HG02610 (cell line): Measurements from ENCODE around the gene CEP290.
A peak's percentile ranks its signal among the peaks of the same experiment; 100 is the strongest.
"Not testable (repeated sequence)": the region's sequence is repeated elsewhere in the genome, so short reads cannot be mapped to it uniquely, and the experiment has no call there.

Experiments
- ATAC-seq: cut with Tn5 transposase; IDR thresholded peaks from one replicate; pipeline ENCODE4 v1.9.1; 2021; ENCODE audit warnings: mild to moderate bottlenecking, moderate library complexity; ENCODE audit not compliant: unreplicated experiment

The CEP290 gene

GRCh38 chr12:88052686-88053085 is 89.2 kb downstream of the CEP290 start:
- no peak for ATAC-seq

DNA sequence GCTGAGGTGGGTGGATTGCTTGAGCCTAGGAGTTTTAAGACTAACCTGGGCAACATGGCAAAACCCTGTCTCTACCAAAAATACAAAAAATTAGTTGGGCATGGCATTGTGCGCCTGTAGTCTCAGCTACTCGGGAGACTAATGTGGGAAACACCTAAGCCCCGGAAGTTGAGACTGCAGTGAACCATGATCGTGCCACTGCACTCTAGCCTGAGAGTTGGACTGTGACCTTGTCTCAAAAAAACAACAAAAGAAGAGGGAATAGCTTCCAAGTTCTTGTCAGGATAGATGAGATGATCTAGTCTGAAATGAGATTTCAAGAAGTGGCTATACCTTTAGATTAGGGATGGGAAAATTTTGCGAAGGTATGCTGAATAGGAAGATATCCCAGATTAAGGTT is 97.9 kb downstream of the CEP290 start:
- no peak for ATAC-seq

DNA sequence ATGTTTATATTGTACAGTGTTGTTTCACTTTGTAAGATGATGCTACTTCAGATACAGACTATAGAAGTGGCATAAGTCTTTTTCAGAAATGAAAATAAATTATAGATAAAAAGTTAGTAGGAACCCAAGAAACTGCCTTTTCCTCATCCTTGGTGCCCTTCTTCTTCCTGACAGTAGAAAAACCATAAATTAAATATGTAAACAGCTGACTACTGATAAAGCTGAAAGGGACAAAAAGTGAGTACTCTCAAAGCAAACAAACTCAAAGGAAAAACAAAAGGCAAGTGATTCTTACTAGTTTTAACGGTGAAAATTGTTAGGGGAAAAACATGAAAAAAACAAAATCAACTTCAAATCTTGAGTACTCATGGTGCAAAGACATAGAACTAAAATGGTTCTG is 104.1 kb downstream of the CEP290 start:
- ATAC-seq = no peak

- no peak for ATAC-seq
Measured at GRCh38 chr12:88036353-88036965, 105.4 kb downstream of the CEP290 start.

- ATAC-seq = peak; percentile 14
Measured at GRCh38 chr12:88035907-88036289, 106.0 kb downstream of the CEP290 start.

- peak; percentile 100 for ATAC-seq
Measured at GRCh38 chr12:88035271-88035906, 106.5 kb downstream of the CEP290 start.

GRCh38 chr12:88031161-88031560 is 110.7 kb downstream of the CEP290 start:
- ATAC-seq = not testable (repeated sequence)

DNA sequence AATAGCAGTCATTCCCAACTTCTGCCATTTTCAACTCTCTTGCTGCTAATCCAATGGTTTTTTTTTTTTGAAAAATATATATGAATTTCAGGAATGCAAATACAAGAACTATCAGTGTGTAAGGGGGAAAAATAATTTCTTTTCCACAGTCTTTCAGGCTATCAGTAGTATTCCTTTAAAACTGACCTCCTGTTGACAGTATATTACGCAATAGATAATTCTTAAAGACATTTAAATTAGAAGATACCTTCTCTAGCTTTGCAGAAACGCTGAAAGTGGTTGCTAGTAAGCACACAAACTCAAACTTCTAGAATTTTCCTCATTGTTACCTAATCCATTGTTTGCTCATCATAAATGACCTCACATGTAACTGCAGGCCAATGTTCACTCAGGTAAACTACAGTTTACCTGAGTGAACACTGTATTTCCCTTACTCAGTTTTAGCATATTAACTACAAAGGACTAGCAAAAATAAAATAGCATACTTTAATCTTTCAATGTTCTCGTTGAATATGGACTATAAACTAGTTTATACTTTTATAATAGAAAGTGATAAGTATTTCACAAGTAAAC is 112.7 kb downstream of the CEP290 start, which contains the start of gene C12orf50:
Gene C12orf50, minus strand, starts transcription at position 309 of the 573 bp plus-strand sequence. CDS start 2,439 bp downstream, outside the sequence.
- no peak for ATAC-seq

DNA sequence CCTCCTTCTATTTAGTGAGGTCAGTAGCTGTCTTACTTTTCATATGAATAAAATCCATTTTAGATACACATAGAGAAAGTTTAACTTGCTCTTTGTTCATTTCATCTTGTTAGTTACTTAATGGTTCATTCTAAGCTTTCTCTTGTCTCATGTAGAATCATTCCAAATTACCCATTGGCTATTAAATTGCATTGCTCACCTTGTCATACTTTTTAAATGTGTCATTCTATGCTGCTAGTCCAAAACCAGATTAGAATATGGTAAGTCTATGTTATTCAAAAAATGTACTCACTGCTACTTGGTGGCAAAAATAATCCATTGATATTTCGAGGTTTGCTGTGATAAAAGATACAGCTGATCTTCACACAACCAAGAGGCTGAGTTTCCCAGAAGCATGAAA is 115.7 kb downstream of the CEP290 start:
- ATAC-seq = no peak

DNA sequence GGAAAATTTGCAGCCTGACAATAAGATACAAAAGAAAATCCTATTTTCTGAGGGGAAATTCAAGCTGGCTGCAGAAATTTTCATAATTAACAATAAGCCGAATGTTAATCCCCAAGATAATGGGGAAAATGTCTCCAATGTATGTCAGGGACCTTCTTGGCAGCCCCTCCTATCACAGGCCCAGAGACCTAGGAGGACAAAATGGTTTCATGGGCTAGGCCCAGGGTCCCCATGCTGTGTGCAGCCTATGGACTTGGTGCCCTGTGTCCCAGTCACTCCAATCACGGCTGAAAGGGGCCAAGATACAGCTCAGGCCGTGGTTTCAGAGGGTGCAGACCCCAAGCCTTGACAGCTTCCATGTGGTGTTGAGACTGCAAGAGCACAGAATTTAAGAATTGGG is 123.9 kb downstream of the CEP290 start:
- ATAC-seq = no peak

- ATAC-seq = no peak
Measured at GRCh38 chr12:88015825-88016224, 126.1 kb downstream of the CEP290 start.

DNA sequence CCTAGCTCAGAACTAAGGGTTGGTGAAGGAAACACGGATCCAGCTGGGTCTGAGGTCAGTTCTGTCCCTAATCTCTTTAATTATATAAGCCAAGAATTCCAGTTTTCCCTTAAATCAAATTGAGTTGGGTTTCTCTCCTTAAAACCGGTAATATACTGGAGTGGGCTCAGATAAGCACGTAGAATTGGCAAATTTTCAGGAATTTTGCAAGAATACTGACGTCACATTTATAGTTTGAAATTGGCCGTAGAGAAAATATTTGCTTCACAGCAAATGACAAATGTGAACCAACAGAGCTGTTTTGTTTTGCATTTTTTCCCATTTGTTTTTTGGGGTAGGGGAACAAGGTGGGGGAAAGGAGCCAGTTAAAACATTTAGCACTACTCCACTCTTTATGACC is 130.1 kb downstream of the CEP290 start:
- ATAC-seq = no peak

DNA sequence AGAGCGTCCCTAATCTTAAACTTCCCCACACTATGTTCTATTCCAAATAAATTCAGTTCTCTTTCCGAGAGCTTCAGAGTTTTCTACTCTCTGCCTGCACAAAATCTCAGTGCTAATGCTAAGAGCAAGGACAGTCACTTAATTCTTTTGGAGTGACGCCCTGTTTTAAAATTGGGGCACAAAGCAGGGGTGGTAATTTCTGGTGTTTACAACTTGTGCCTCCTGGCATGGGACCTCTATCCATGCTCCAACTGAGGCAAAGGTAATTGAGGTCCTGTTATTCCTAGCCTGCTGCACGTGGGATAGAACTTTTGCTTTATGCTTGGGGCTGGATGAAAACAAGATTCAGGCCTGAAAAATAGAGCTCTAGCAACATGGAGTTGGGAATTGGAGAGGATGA is 135.5 kb downstream of the CEP290 start:
- ATAC-seq = no peak

DNA sequence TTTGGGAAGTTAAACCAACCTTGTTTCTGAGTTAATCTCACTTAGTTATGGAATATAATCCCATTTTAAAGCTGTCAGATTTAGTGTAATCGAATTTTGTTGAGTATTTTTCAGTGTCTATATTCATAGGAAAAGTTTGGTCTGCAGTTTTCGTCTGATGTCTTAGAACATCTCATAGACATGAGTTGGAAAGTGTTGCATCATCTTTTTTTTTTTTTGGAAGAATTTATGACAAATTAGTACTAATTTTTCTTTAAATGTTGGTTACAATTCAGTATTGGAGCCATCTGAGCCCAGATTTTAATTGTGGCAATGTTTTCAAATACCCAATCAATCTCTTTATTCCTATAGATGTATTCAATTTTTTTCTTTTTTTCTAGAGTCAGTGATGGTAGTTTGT is 140.6 kb downstream of the CEP290 start:
- no peak for ATAC-seq
